ENCODE results near the gene PTPRK. TPM values are rescaled to one million over a fixed set of nuclear protein-coding genes. Genes with fewer than 3 reads are reported as not detected.

Gene PTPRK
- total RNA-seq, 1 experiment from 2014 or later = 24.4 TPM

DNA sequence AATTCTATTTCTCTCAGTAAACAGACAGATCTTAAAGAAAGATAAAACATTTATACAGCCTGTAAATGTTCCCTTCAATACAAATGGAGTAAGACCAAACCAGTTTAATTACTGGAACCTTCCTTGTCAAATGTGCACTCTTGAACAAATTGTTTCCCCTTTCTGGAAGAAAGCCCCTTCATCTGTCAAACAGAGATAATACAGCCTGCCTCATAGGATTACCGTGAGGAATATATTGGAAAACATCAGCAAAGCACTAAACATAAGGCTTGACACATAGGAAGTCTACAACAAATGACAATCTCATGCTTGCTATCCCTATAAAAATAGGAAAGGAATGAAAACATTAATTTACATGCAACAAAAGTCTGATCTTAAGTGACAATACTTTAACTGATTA, 173.8 kb downstream of the PTPRK start:
- no peak for DNase-seq (ENCODE audit: low spot score)

DNA sequence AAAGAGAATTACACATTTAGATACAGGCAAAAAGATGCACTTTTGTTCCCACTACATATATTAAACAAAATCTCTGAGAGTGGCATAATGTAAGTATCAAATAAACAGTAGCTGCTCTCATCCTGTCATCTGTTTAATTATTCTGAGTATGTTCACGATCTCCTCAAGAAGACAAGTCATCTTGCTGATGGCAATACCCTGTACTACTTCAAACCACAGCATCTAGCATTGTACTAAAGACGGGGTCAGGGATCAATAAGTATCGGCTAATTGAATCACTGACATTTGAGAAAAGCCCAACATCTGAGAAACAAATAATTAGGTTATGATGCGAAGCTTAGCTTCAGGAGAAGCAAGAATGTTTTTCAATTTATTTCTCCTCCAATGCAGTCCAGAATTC, 175.1 kb downstream of the PTPRK start:
- no peak for DNase-seq (ENCODE audit: low spot score)

DNA sequence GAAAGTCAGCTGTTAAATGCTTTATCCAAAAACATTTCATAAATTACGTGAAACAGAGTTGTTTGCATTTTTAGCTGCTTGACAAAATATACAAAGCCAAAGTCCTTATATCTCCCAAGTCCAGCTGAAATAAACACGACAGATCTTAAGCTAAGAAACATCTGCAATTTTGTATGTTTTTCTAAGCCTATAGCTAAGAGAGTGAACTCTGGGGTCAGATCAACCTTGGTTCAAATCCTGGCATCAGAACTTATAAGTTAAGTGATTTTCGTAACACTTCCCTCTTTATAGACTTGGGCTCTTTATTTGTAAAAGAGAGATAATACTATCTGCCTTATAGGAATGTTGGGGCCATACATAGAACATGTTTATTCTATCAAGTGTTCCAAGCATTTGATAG, 176.7 kb downstream of the PTPRK start:
- no peak for DNase-seq (ENCODE audit: low spot score)

- DNase-seq (ENCODE audit: low spot score) = no peak
Measured at GRCh38 chr6:128339635-128340450, 180.6 kb downstream of the PTPRK start.

DNA sequence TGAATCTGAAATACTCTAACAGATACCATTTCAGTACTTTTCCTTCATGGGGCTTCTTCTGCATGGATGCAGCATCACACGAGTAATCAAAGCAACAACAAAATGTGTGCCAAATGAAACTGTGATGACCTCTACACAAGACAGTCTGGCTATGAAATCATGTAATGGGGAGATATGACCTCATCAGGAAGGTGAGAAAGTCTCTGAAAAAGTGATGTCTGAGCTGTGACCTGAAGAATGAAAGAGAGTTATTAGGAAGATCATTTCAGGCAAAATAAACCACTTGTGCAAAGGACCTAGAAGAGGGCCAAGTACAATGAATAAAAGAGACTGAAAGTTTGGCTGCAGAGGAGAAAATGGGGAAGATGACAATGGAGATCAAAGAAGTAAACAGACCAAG, 182.8 kb downstream of the PTPRK start:
- DNase-seq (ENCODE audit: low spot score) = no peak

DNA sequence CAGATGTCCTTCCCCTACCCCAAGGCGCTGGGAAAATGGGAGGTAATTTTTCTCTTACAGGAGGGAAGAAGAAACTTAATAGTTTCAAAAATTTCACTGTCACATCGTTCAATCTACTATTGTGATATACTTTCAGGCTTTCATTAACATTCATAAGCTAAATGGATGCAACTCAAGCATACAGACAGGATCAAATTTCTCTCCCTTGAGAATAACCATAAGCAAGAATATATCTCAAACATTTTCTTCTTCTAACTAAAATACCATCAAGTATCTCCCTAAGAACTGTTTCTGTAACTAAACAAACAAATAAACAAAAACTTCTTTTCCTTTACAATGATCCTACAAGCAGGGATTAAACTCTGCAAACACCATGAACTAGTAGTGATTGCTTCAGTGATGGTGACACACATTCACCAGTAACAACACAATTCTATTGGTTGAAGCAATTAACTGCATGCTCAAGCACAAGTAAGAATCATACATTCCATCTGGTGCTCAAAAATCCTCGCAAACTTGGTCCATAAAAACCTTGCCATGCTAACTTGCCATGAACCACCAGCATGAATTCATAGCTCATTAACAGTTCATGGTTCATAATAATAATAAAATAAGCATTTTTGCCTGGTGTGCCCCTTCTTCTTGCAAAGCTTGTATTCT, 183.8 kb downstream of the PTPRK start:
- no peak for DNase-seq (ENCODE audit: low spot score)

- no peak for DNase-seq (ENCODE audit: low spot score)
Measured at GRCh38 chr6:128335963-128336362, 184.4 kb downstream of the PTPRK start.

- DNase-seq (ENCODE audit: low spot score) = no peak
Measured at GRCh38 chr6:128333581-128334223, 186.7 kb downstream of the PTPRK start.

- DNase-seq (ENCODE audit: low spot score) = peak; percentile 4
Measured at GRCh38 chr6:128327890-128328289, 192.5 kb downstream of the PTPRK start.

GRCh38 chr6:128323011-128323410, 197.4 kb downstream of the PTPRK start:
- DNase-seq (ENCODE audit: low spot score) = no peak

DNA sequence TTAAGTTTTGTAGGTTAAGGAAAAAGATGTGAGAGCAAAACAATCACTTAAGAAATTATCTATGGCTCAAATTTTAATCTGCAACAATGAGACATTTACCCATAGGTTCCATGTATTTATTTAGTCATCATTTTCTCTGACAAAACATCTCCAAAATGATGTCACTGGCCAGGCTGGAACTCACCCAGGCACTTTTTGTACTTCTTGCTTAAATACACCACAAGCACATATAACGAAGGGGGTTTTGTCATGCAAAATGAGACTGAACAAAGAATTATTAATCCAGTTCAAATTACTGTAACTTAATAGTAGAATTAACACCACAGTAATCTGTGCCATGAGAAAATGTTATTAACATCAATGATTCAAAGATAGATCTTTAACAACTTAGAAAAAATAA, 200.5 kb downstream of the PTPRK start:
- no peak for DNase-seq (ENCODE audit: low spot score)

- DNase-seq (ENCODE audit: low spot score) = no peak
Measured at GRCh38 chr6:128319157-128319556, 201.2 kb downstream of the PTPRK start.

DNA sequence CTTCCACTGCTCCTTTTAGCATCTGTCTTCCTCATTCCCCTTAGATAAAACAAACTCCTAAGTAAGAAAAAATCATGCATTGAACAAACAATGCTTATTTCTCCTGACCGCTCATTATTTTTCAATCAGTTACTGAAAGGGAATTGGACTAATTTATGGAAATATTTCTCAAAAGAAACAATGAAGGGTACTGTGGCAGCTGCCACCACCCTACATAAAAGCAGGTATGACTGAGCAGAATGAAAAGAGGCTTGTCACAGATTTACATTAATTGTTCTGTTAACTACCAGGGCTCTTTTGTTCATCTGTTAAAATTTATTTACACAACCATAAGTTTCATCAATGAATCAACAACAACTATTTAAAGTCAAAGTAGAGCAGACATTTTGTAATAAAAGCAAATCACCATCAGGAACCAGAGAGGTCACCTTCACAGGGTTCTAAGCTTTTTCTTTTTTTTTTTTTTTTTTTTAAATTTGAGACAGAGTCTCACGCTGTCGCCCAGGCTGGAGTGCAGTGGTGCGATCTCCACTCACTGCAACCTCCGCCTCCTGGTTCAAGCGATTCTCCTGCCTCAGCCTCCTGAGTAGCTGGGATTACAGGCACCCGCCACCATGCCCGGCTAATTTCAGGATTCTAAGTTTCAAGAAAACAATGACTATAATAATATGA, 204.0 kb downstream of the PTPRK start:
- no peak for DNase-seq (ENCODE audit: low spot score)

- DNase-seq (ENCODE audit: low spot score) = no peak
Measured at GRCh38 chr6:128314190-128314589, 206.2 kb downstream of the PTPRK start.

GRCh38 chr6:128311944-128312570, 208.3 kb downstream of the PTPRK start:
- no peak for DNase-seq (ENCODE audit: low spot score)

- no peak for DNase-seq (ENCODE audit: low spot score)
Measured at GRCh38 chr6:128310451-128310850, 209.9 kb downstream of the PTPRK start.

DNA sequence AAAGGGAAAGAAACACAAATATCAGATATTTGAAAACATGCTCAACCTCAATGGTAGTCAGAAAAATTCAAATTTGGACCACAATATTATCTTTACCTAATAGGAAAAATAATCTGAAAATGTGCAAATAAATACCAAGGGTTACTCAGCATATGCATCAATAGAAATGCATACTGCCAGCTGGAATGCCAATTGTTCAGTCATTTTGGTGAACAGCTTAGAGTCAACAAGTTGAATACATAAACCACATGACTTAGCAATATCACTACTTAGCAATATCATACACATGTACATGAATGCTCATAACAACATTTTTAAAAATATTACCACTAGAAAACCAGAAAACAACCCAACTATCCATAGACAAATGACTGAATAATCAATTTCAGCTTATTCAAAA, 212.7 kb downstream of the PTPRK start:
- DNase-seq (ENCODE audit: low spot score) = no peak

- no peak for DNase-seq (ENCODE audit: low spot score)
Measured at GRCh38 chr6:128305976-128306375, 214.4 kb downstream of the PTPRK start.

DNA sequence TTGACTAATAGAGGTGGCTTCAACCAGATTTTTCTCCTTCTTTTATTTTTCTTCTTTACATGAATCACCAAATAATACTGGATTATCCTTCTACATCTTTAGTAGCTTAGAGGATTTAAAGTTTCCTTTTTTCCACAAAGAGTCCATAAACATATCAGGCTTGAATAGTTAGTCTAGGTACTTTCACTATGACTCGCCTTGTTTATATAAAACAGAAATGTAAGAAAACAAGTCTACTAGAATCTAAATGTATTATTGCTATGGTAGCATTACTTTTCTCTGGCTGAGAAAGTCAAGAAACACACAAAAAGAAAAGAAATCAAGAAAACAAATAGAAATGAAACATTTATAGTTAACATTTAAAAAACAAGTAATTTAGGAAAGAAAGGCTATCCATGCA, 215.2 kb downstream of the PTPRK start:
- no peak for DNase-seq (ENCODE audit: low spot score)

- no peak for DNase-seq (ENCODE audit: low spot score)
Measured at GRCh38 chr6:128303870-128304269, 216.5 kb downstream of the PTPRK start.

- DNase-seq (ENCODE audit: low spot score) = no peak
Measured at GRCh38 chr6:128302942-128303341, 217.5 kb downstream of the PTPRK start.

DNA sequence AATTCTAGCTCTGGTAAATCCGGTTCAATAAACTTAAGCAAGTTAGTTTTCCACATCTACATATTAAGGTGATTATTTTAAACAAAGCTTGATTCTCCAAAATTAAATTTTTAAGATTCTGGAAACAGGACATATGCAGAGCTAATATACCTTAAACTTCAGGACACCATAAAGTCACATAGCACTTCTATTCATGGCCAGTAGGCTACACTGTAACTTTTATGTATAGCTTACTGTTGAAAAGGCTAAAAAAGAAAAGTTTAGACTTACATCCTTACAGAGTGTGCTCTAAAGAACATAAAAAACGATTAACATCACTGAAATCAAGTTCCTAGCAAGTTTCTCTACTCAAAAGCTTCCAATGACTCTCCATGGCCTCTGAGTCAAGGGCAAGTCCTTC, 224.7 kb downstream of the PTPRK start:
- DNase-seq (ENCODE audit: low spot score) = no peak
